CD4-positive, alpha-beta T cell (primary cell): ENCODE results near the gene ZNF692. TPM values are rescaled to one million over a fixed set of nuclear protein-coding genes. Genes with fewer than 3 reads are reported as not detected.
A peak's percentile ranks its signal among the peaks of the same experiment; 100 is the strongest.

Source experiments
- ATAC-seq: fragments of 200-7000 bp; cut with Tn5 transposase; one replicate; pipeline ENCODE4 v1.10.0; 2022; ENCODE audit warnings: mild to moderate bottlenecking; ENCODE audit not compliant: poor library complexity
- CTCF ChIA-PET: fragments of 350-600 bp; sonication (Branson Sonifier 250); formaldehyde crosslinking; loops from one replicate; lab custom pipeline; 2021; ENCODE audit warnings: antibody characterized with exemption, inconsistent platforms; lab: Charles Lee
- POLR2A ChIA-PET: fragments of 350-600 bp; sonication (Branson Sonifier 250); formaldehyde crosslinking; loops from one replicate; lab custom pipeline; 2021; ENCODE audit warnings: antibody characterized with exemption, inconsistent platforms; lab: Charles Lee
- DNase-seq, 14 experiments: peaks; one replicate each; pipeline ENCODE4 v3.0.0-alpha.2; 2013 to 2020; ENCODE audit warnings: mixed read lengths in 2 of 14
- H3K27ac ChIP-seq, 2 donors: one replicate each; pipeline versions ENCODE4 v1.5.1 to v1.7.0; 2013; ENCODE audit warnings: low read length in 2 of 2, low read depth in 1 of 2, mild to moderate bottlenecking in 1 of 2
- H3K27me3 ChIP-seq, 2 experiments: 1 replicate in 1 of 2; 2 replicates in 1 of 2; pipeline versions ENCODE4 v1.6.1 to v1.7.0; 2013; ENCODE audit warnings: low read length in 2 of 2, control low read depth in 1 of 2, mild to moderate bottlenecking in 1 of 2, moderate library complexity in 1 of 2; ENCODE audit not compliant: insufficient read depth in 2 of 2, control insufficient read depth in 1 of 2
- H3K36me3 ChIP-seq: one replicate; pipeline ENCODE4 v1.6.1; 2013; ENCODE audit warnings: low read length, control low read depth; ENCODE audit not compliant: insufficient read depth
- H3K4me1 ChIP-seq: one replicate; pipeline ENCODE4 v1.6.1; 2013; ENCODE audit warnings: low read length, control low read depth; ENCODE audit not compliant: insufficient read depth
- H3K4me3 ChIP-seq: one replicate; pipeline ENCODE4 v1.5.1; 2013; ENCODE audit warnings: mild to moderate bottlenecking, low read length, moderate library complexity
- H3K9me3 ChIP-seq, 2 experiments: 1 replicate in 1 of 2; 2 replicates in 1 of 2; pipeline versions ENCODE4 v1.6.1 to v1.7.0; 2013; ENCODE audit warnings: low read length in 2 of 2, mild to moderate bottlenecking in 2 of 2, control low read depth in 1 of 2, moderate library complexity in 1 of 2; ENCODE audit not compliant: control insufficient read depth in 1 of 2, insufficient read depth in 1 of 2
- H3K27ac Mint-ChIP-seq: one replicate; pipeline ENCODE4 v1.8.0; 2020; ENCODE audit warnings: mixed read lengths
- H3K27me3 Mint-ChIP-seq: one replicate; pipeline ENCODE4 v1.8.0; 2021; ENCODE audit warnings: mixed read lengths
- H3K36me3 Mint-ChIP-seq: one replicate; pipeline ENCODE4 v1.8.0; 2021; ENCODE audit warnings: low read depth, mixed read lengths
- H3K4me1 Mint-ChIP-seq: one replicate; pipeline ENCODE4 v1.8.0; 2021; ENCODE audit warnings: low read depth, mixed read lengths
- H3K4me3 Mint-ChIP-seq: one replicate; pipeline ENCODE4 v1.8.0; 2020; ENCODE audit warnings: mild to moderate bottlenecking, mixed read lengths
- H3K9me3 Mint-ChIP-seq: one replicate; pipeline ENCODE4 v1.8.0; 2020; ENCODE audit warnings: mixed read lengths
- intact Hi-C, 2 experiments: fragments of 100-400 bp; cut with DNase I in 1 of 2; cut with micrococcal nuclease in 1 of 2; formaldehyde crosslinking; loops; one replicate each; pipeline versions ENCODE4 v1.15.1 to v1.9.0; 2023 to 2025; cut with DNase I, micrococcal nuclease
- polyA plus RNA-seq, 2 donors: library from polyadenylated mRNA; unstranded; fragments of 120-200 nt; gene quantifications; one replicate each; pipeline ENCODE4 v1.2.1, GENCODE V29; 2013
- total RNA-seq, 174 experiments: library from RNA in 2 of 174; stranded (reverse) in 2 of 174; gene quantifications; one replicate each; pipeline ENCODE4 v1.2.3 and lab custom pipeline; 2021 to 2026
- TF ChIP-seq, protein P1 (sequence below): fragments of 200-600 bp; IDR thresholded peaks from one replicate; pipeline ENCODE4 v1.8.0; 2022; ENCODE audit warnings: antibody characterized with exemption, mild to moderate bottlenecking

ZNF692 gene, protein sequence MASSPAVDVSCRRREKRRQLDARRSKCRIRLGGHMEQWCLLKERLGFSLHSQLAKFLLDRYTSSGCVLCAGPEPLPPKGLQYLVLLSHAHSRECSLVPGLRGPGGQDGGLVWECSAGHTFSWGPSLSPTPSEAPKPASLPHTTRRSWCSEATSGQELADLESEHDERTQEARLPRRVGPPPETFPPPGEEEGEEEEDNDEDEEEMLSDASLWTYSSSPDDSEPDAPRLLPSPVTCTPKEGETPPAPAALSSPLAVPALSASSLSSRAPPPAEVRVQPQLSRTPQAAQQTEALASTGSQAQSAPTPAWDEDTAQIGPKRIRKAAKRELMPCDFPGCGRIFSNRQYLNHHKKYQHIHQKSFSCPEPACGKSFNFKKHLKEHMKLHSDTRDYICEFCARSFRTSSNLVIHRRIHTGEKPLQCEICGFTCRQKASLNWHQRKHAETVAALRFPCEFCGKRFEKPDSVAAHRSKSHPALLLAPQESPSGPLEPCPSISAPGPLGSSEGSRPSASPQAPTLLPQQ
- total RNA-seq (10 to 100 TPM; 23.3 to 27.3 TPM), total RNA-seq (lab: John Stamatoyannopoulos, UW) (10.3 to 79.5 (median 36.9) reads per million in 172 experiments)
- 38.7 TPM for polyA plus RNA-seq (2013, experiment 1 of 2)
- 52.6 TPM for polyA plus RNA-seq (2013, experiment 2 of 2)

DNA sequence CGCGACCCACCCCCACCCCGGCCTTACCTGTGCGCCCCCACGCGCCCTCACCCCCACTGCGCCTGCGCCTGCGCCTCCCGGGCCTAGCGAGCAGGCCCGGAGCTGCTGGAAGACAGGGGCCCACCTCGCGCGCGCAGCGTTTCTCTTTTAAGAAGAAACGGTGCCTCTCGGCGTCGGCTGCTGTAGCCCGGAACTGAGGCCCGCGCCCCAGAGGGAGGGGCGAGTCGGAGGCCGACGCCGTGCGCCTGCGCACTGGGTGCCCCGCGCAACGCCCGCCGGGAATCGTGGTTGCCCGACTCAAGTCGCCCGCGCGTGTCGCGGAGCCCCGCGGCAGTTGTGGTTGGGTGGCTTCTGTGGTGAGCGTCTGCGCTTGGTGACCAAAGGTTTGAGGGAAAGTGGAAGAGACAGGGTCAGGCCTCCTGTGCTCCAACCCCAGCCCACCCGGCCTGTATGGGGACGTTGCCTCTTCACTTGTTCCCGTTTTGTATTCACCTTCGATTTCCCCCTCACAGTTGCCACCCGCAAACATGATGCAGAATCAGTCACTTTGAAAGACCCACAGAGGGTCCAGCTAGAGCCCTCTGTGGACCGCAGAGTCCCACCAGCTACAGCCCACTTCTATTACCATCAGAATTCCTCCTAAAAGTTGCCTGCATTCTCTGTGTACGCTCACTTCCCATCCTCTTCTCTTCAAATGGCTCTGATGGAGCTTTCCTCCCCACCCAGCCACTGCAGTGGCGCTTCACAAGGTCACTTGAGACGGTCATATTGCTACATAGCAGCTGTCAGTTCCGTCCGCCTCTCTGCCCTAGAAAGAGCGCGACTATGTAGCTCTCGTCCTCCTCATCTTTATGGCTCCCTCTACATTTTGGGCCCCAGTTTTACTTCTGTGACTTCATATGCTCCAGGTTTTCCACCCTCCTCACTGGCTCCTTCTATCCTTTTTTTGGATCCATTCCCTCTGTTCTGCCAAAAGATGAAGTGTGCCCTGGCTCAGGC is at the start of gene ZNF692:
TSS of gene ZNF692 (minus strand) at position 195 of the 999 bp plus-strand sequence. CDS start 776 bp downstream, outside the sequence.
- Histone ChIP-seq H3K4me3 (peak within 1 kb of the TSS; percentile 79), H3K4me1 (peaks cover 57% of the 10 kb centered on the region), H3K27ac (peak within 1 kb of the TSS; percentile 77 to 80), H3K36me3 (peaks cover 11% of the 10 kb centered on the region), H3K27me3 (no peaks in the 10 kb centered on the region), H3K9me3 (no peaks in the 10 kb centered on the region)
- ATAC-seq (peak; percentile 84), DNase-seq (peak; percentile 92 to 99 (median 97))
- Mint-ChIP-seq H3K4me1 (peaks cover 75% of the 10 kb centered on the region), H3K27ac (peak within 1 kb of the TSS; percentile 93), H3K4me3 (peak within 1 kb of the TSS; percentile 95), H3K9me3 (no peaks in the 10 kb centered on the region), H3K36me3 (peaks cover 19% of the 10 kb centered on the region), H3K27me3 (no peaks in the 10 kb centered on the region)
- TF ChIP-seq, protein P1, sequence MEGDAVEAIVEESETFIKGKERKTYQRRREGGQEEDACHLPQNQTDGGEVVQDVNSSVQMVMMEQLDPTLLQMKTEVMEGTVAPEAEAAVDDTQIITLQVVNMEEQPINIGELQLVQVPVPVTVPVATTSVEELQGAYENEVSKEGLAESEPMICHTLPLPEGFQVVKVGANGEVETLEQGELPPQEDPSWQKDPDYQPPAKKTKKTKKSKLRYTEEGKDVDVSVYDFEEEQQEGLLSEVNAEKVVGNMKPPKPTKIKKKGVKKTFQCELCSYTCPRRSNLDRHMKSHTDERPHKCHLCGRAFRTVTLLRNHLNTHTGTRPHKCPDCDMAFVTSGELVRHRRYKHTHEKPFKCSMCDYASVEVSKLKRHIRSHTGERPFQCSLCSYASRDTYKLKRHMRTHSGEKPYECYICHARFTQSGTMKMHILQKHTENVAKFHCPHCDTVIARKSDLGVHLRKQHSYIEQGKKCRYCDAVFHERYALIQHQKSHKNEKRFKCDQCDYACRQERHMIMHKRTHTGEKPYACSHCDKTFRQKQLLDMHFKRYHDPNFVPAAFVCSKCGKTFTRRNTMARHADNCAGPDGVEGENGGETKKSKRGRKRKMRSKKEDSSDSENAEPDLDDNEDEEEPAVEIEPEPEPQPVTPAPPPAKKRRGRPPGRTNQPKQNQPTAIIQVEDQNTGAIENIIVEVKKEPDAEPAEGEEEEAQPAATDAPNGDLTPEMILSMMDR, result no peak
- CTCF ChIA-PET, result interaction anchor here (0.7 to 2.9 kb wide), 7 partner anchors 15 to 47 kb away, joined by 3 to 65 read pairs (median 4); partner anchors contain the start of genes PGBD2, SH3BP5L and ZNF672
- POLR2A ChIA-PET, result interaction anchor here (0.6 to 4.9 kb wide), 8 partner anchors 10 to 107 kb away, joined by 3 to 98 read pairs (median 4); partner anchors contain the start of genes SH3BP5L and ZNF672
- intact Hi-C loops, result loop anchor here (1.0 to 2.0 kb wide), 4 partner anchors 15 to 34 kb away; partner anchors contain the start of genes SH3BP5L (in 1 of the 2) and ZNF672 (in 1 of the 2)

DNA sequence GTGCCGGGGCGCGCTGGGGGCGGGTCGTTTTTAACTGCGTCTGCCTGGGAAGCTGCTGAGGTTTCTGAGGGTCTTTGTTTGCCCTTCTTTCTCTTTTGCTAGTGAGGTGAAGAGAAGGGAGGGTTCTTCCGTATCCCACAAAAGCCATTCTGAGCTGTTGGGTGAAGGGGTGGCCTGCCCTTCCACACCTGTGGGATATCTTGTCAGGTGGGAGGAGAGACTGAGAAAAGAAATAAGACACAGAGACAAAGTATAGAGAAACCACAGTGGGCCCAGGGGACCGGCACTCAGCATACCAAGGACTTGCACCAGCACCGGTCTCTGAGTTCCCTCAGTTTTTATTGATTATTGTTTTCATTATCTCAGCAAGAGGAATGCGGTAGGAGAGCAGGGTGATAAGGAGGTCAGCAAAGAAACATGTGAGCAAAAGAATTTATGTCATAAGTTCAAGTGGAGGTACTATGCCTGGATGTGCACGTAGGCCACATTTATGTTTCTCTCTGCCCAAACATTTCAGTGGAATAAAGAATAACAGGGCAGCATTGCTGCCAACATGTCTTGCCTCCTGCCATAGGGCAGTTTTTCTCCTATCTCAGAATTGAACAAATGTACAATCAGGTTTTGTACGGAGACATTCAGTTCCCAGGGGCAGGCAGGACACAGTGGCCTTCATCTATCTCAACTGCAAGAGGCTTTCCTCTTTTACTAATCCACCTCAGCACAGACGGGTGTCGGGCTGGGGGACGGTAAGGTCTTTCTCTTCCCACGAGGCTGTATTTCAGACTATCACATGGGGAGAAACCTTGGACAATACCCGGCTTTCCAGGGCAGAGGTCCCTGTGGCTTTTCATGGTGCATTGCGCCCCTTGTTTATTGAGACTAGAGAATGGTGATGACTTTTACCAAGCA is 48.1 kb upstream of the ZNF692 start:
- TF ChIP-seq, protein P1, result no peak
- peaks cover 16% of the 10 kb centered on the region for H3K36me3 Mint-ChIP-seq
- H3K4me1 ChIP-seq, result peaks cover 17% of the 10 kb centered on the region
- H3K36me3 ChIP-seq, result peaks cover 4% of the 10 kb centered on the region
- peak overlapping the region; percentile 92 for H3K4me3 Mint-ChIP-seq
- peak overlapping the region; percentile 56 for H3K4me3 ChIP-seq
- peak; percentile 37 for ATAC-seq
- peak overlapping the region; percentile 98 for H3K27ac Mint-ChIP-seq
- no peaks in the 10 kb centered on the region for H3K27me3 ChIP-seq
- H3K27me3 Mint-ChIP-seq, result no peaks in the 10 kb centered on the region
- CTCF ChIA-PET, result interaction anchor here (1.5 kb wide), 1 partner anchor 48 kb away, joined by 7 read pairs; the partner anchor contains the start of gene ZNF692
- DNase-seq, result no peak
- no peaks in the 10 kb centered on the region for H3K9me3 ChIP-seq
- H3K27ac ChIP-seq, result peak overlapping the region; percentile 65 to 83
- POLR2A ChIA-PET, result interaction anchor here (0.6 to 2.5 kb wide), 6 partner anchors 9 to 81 kb away, joined by 3 to 15 read pairs (median 8); partner anchors contain the start of genes SH3BP5L and ZNF672
- H3K4me1 Mint-ChIP-seq, result peaks cover 34% of the 10 kb centered on the region
- intact Hi-C loops, result loop anchor here (1.0 kb wide), 4 partner anchors 17 to 81 kb away; partner anchors contain the start of gene ZNF672 (in 1 of the 2)
- no peaks in the 10 kb centered on the region for H3K9me3 Mint-ChIP-seq
